ENCODE measurements around the gene TXNRD2. TPM values are rescaled to one million over a fixed set of nuclear protein-coding genes. Genes with fewer than 3 reads are reported as not detected.

TXNRD2 gene
- total RNA-seq, 1 experiment from 2014 or later: 19.7 TPM

DNA sequence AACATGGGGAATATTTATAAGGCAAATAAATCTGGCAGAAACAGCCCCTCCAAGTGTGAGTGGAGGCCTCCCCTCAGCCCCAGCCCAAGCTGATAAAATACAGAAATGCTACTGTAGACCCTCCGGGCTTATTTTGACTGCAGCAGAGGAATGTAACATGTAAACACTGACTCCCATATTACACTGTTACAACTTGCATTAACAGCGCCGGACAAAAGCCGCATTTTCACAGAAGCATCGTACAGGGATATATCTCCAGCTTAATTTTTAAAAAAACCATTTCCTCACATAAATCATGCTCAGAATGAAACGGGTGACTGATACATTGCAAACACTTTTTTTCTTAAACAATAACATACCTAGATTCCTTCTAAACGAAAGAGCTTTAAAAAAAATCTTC, 36.7 kb downstream of the TXNRD2 start (continued):
- TF ChIP-seq, protein P1, sequence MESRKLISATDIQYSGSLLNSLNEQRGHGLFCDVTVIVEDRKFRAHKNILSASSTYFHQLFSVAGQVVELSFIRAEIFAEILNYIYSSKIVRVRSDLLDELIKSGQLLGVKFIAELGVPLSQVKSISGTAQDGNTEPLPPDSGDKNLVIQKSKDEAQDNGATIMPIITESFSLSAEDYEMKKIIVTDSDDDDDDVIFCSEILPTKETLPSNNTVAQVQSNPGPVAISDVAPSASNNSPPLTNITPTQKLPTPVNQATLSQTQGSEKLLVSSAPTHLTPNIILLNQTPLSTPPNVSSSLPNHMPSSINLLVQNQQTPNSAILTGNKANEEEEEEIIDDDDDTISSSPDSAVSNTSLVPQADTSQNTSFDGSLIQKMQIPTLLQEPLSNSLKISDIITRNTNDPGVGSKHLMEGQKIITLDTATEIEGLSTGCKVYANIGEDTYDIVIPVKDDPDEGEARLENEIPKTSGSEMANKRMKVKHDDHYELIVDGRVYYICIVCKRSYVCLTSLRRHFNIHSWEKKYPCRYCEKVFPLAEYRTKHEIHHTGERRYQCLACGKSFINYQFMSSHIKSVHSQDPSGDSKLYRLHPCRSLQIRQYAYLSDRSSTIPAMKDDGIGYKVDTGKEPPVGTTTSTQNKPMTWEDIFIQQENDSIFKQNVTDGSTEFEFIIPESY (IDR thresholded peaks at IDR 0.05; ENCODE audit: extremely low read depth, insufficient replicate concordance, low read length): no peak

DNA sequence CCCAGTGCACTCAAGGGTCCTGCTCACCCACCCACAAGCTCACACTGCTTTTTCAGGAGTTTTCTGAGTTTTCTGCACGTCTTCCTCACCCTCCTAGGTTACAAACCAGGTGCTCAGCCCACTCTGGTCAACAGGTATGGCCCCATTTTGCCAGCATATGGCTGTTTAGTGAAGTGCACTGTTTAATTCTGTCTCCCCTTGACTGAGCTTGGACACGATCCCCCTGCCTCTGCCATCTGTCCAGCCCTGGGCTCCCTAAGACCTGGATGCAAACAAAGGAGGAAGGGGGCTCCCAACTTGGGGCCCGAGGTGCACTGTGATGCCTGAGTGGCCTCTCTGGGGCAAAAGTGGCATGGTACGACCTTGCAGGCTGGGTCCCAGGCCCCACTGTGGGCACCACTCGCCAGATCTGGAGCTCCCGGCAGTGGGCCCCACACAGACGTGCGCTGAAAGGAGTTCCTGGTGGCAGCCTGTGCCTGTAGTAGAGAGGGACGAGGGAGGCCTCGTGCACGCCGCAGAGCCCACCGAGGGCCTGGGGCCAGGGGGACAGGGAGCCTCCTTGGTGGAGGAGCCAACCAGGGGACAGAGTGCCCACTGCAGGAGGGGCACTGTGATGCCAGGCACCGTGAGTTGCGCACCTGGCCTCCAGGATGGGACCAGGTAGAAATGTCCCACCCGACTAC, 37.3 kb downstream of the TXNRD2 start:
- no TSS peak for BruUV-seq (replicated peaks)
- intact Hi-C loops (cut with micrococcal nuclease): no loop called here
- Histone ChIP-seq H3K79me2 (ENCODE audit: insufficient read depth, low read length) (no peaks in the 10 kb centered on the region), H3K27me3 (ENCODE audit: insufficient read depth, low read length) (no peaks in the 10 kb centered on the region), H3K27ac (ENCODE audit: low read depth, low read length) (no peak overlapping the region), H2AFZ (ENCODE audit: low read depth, low read length, poor library complexity, severe bottlenecking) (no peak overlapping the region), H3K9me2 (ENCODE audit: insufficient read depth) (no peaks in the 10 kb centered on the region), H4K20me1 (ENCODE audit: insufficient read depth) (no peaks in the 10 kb centered on the region), H3K4me3 (replicated peaks in 1 of 2; ENCODE audit: low read depth in 1 of 2, low read length in 2 of 2) (no peak overlapping the region), H3K9ac (ENCODE audit: low read length) (no peak overlapping the region), H3K4me1 (ENCODE audit: control insufficient read depth in 1 of 2, insufficient read depth in 2 of 2, low read length in 2 of 2) (no peaks in the 10 kb centered on the region), H3K9me3 (ENCODE audit: control insufficient read depth in 1 of 2, insufficient read depth in 1 of 2, low read depth in 1 of 2, low read length in 2 of 2) (no peaks in the 10 kb centered on the region), H3K4me2 (ENCODE audit: low read length) (no peak overlapping the region), H3K36me3 (ENCODE audit: control insufficient read depth in 1 of 2, insufficient read depth in 2 of 2, low read length in 2 of 2) (no peaks in the 10 kb centered on the region)
- DNase-seq (ENCODE audit: low read depth, low spot score): no peak
- ATAC-seq: no peak
- TF ChIP-seq EZH2phosphoT487 (IDR thresholded peaks at IDR 0.05; ENCODE audit: borderline replicate concordance) (no peak), ZFX (IDR thresholded peaks at IDR 0.05) (no peak), CBX3 (IDR thresholded peaks at IDR 0.05; ENCODE audit: low read depth) (no peak)
- TF ChIP-seq, protein P2, sequence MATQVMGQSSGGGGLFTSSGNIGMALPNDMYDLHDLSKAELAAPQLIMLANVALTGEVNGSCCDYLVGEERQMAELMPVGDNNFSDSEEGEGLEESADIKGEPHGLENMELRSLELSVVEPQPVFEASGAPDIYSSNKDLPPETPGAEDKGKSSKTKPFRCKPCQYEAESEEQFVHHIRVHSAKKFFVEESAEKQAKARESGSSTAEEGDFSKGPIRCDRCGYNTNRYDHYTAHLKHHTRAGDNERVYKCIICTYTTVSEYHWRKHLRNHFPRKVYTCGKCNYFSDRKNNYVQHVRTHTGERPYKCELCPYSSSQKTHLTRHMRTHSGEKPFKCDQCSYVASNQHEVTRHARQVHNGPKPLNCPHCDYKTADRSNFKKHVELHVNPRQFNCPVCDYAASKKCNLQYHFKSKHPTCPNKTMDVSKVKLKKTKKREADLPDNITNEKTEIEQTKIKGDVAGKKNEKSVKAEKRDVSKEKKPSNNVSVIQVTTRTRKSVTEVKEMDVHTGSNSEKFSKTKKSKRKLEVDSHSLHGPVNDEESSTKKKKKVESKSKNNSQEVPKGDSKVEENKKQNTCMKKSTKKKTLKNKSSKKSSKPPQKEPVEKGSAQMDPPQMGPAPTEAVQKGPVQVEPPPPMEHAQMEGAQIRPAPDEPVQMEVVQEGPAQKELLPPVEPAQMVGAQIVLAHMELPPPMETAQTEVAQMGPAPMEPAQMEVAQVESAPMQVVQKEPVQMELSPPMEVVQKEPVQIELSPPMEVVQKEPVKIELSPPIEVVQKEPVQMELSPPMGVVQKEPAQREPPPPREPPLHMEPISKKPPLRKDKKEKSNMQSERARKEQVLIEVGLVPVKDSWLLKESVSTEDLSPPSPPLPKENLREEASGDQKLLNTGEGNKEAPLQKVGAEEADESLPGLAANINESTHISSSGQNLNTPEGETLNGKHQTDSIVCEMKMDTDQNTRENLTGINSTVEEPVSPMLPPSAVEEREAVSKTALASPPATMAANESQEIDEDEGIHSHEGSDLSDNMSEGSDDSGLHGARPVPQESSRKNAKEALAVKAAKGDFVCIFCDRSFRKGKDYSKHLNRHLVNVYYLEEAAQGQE (IDR thresholded peaks at IDR 0.05; ENCODE audit: low read depth): no peak
- ChIA-PET POLR2A (interaction anchor here (0.8 kb wide), 1 partner anchor 13 kb away, joined by 3 read pairs; no protein-coding TSS in a partner anchor), RAD21 (ENCODE audit: low non-redundant PET in 1 of 2, low total read pairs in 2 of 2, uncharacterized antibody in 2 of 2, unreplicated experiment in 2 of 2) (no interaction called here), CTCF (interaction anchor here (1.2 kb wide), 1 partner anchor 174 kb away, joined by 8 read pairs; no protein-coding TSS in a partner anchor)

All from HCT116 (cell line).